Measurements from ENCODE around the gene IFITM5.

Gene IFITM5

GRCh38 chr11:326842-327580 lies 27.7 kb upstream of the IFITM5 start:
- Histone ChIP-seq H3K4me3 (ENCODE audit: insufficient read depth in 1 of 2, low read depth in 1 of 2, low read length in 2 of 2) (peak overlapping the region in 1 of 2 experiments; percentile 24), H3K79me1 (replicated peaks; ENCODE audit: low read length, poor library complexity, severe bottlenecking) (peaks cover 2% of the 10 kb centered on the region), H3K27me3 (ENCODE audit: control insufficient read depth in 1 of 2, insufficient read depth in 1 of 2, low read length in 2 of 2) (no peaks in the 10 kb centered on the region), H2BK5ac (ENCODE audit: low read depth, low read length, poor library complexity, severe bottlenecking) (no peak overlapping the region), H4K8ac (ENCODE audit: low read length) (peak overlapping the region; percentile 14), H2AK5ac (ENCODE audit: low read length, severe bottlenecking) (peak overlapping the region; percentile 92), H4K91ac (ENCODE audit: low read length) (peak overlapping the region; percentile 91), H3K9me3 (ENCODE audit: control insufficient read depth, low read length) (no peaks in the 10 kb centered on the region), H2BK12ac (ENCODE audit: low read length in 2 of 2) (peak overlapping the region; percentile 6 to 95), H3K23ac (ENCODE audit: low read length in 2 of 2) (no peak overlapping the region), H2BK15ac (ENCODE audit: low read depth, poor library complexity, severe bottlenecking) (peak overlapping the region; percentile 15), H2BK120ac (ENCODE audit: low read depth, low read length) (peak overlapping the region; percentile 39), H3K4ac (ENCODE audit: low read depth in 1 of 2, low read length in 2 of 2) (peak overlapping the region; percentile 42 to 49), H3K4me1 (ENCODE audit: control insufficient read depth, insufficient read depth, low read depth, low read length) (peaks cover 25% of the 10 kb centered on the region), H3K14ac (ENCODE audit: low read length in 2 of 2) (peak overlapping the region in 1 of 2 experiments; percentile 51), H3K36me3 (ENCODE audit: control insufficient read depth in 1 of 2, insufficient read depth in 2 of 2, low read depth in 1 of 2, low read length in 2 of 2) (no peaks in the 10 kb centered on the region), H3K27ac (ENCODE audit: low read length, poor library complexity, severe bottlenecking) (peak overlapping the region; percentile 82), H3K18ac (ENCODE audit: low read depth in 1 of 2, low read length in 2 of 2) (peak overlapping the region; percentile 76 to 91), H3K4me2 (ENCODE audit: low read length, poor library complexity, severe bottlenecking) (peak overlapping the region; percentile 0), H3K9ac (ENCODE audit: low read length) (peak overlapping the region; percentile 69), H2AFZ (ENCODE audit: low read depth, low read length) (no peak overlapping the region)
- 70% methylated on average over 18 of the region's 19 CpGs for whole genome bisulfite sequencing
- peak; percentile 51 for DNase-seq

- no peak for DNase-seq
- Histone ChIP-seq H3K79me1 (replicated peaks; ENCODE audit: low read length, poor library complexity, severe bottlenecking) (peaks cover 2% of the 10 kb centered on the region), H3K4ac (ENCODE audit: low read depth in 1 of 2, low read length in 2 of 2) (peak overlapping the region; percentile 42 to 49), H3K27ac (ENCODE audit: low read length, poor library complexity, severe bottlenecking) (peak overlapping the region; percentile 82), H3K23ac (ENCODE audit: low read length in 2 of 2) (peak overlapping the region in 1 of 2 experiments; percentile 64), H3K9me3 (ENCODE audit: control insufficient read depth, low read length) (no peaks in the 10 kb centered on the region), H3K4me2 (ENCODE audit: low read length, poor library complexity, severe bottlenecking) (no peak overlapping the region), H3K9ac (ENCODE audit: low read length) (peak overlapping the region; percentile 69), H3K14ac (ENCODE audit: low read length in 2 of 2) (peak overlapping the region in 1 of 2 experiments; percentile 51), H3K4me1 (ENCODE audit: control insufficient read depth, insufficient read depth, low read depth, low read length) (peaks cover 25% of the 10 kb centered on the region), H2BK120ac (ENCODE audit: low read depth, low read length) (peak overlapping the region; percentile 39), H2AFZ (ENCODE audit: low read depth, low read length) (no peak overlapping the region), H2BK15ac (ENCODE audit: low read depth, poor library complexity, severe bottlenecking) (peak overlapping the region; percentile 15), H4K91ac (ENCODE audit: low read length) (peak overlapping the region; percentile 20), H3K18ac (ENCODE audit: low read depth in 1 of 2, low read length in 2 of 2) (peak overlapping the region; percentile 76 to 81), H2BK12ac (ENCODE audit: low read length in 2 of 2) (peak overlapping the region; percentile 6 to 95), H3K36me3 (ENCODE audit: control insufficient read depth in 1 of 2, insufficient read depth in 2 of 2, low read depth in 1 of 2, low read length in 2 of 2) (no peaks in the 10 kb centered on the region), H3K27me3 (ENCODE audit: control insufficient read depth in 1 of 2, insufficient read depth in 1 of 2, low read length in 2 of 2) (no peaks in the 10 kb centered on the region), H2AK5ac (ENCODE audit: low read length, severe bottlenecking) (peak overlapping the region; percentile 92), H4K8ac (ENCODE audit: low read length) (peak overlapping the region; percentile 14), H3K4me3 (ENCODE audit: insufficient read depth in 1 of 2, low read depth in 1 of 2, low read length in 2 of 2) (no peak overlapping the region), H2BK5ac (ENCODE audit: low read depth, low read length, poor library complexity, severe bottlenecking) (no peak overlapping the region)
- WGBS, result 86% methylated on average over 6 of the region's 6 CpGs
Observed at GRCh38 chr11:326592-326841, 27.2 kb upstream of the IFITM5 start.

- Histone ChIP-seq H3K14ac (ENCODE audit: low read length in 2 of 2) (peak overlapping the region in 1 of 2 experiments; percentile 42), H2BK15ac (ENCODE audit: low read depth, poor library complexity, severe bottlenecking) (peak overlapping the region; percentile 77), H2AK5ac (ENCODE audit: low read length, severe bottlenecking) (peak overlapping the region; percentile 92), H3K79me1 (replicated peaks; ENCODE audit: low read length, poor library complexity, severe bottlenecking) (peaks cover 2% of the 10 kb centered on the region), H3K27me3 (ENCODE audit: control insufficient read depth in 1 of 2, insufficient read depth in 1 of 2, low read length in 2 of 2) (no peaks in the 10 kb centered on the region), H3K36me3 (ENCODE audit: control insufficient read depth in 1 of 2, insufficient read depth in 2 of 2, low read depth in 1 of 2, low read length in 2 of 2) (no peaks in the 10 kb centered on the region), H2BK120ac (ENCODE audit: low read depth, low read length) (peak overlapping the region; percentile 73), H4K91ac (ENCODE audit: low read length) (peak overlapping the region; percentile 48), H3K4me2 (ENCODE audit: low read length, poor library complexity, severe bottlenecking) (no peak overlapping the region), H2AFZ (ENCODE audit: low read depth, low read length) (no peak overlapping the region), H3K4me1 (ENCODE audit: control insufficient read depth, insufficient read depth, low read depth, low read length) (peaks cover 27% of the 10 kb centered on the region), H2BK5ac (ENCODE audit: low read depth, low read length, poor library complexity, severe bottlenecking) (no peak overlapping the region), H3K9ac (ENCODE audit: low read length) (peak overlapping the region; percentile 69), H3K27ac (ENCODE audit: low read length, poor library complexity, severe bottlenecking) (no peak overlapping the region), H3K23ac (ENCODE audit: low read length in 2 of 2) (peak overlapping the region in 1 of 2 experiments; percentile 64), H3K18ac (ENCODE audit: low read depth in 1 of 2, low read length in 2 of 2) (peak overlapping the region; percentile 76 to 81), H3K4ac (ENCODE audit: low read depth in 1 of 2, low read length in 2 of 2) (peak overlapping the region; percentile 42 to 49), H4K8ac (ENCODE audit: low read length) (peak overlapping the region; percentile 14), H3K9me3 (ENCODE audit: control insufficient read depth, low read length) (no peaks in the 10 kb centered on the region), H3K4me3 (ENCODE audit: insufficient read depth in 1 of 2, low read depth in 1 of 2, low read length in 2 of 2) (no peak overlapping the region), H2BK12ac (ENCODE audit: low read length in 2 of 2) (peak overlapping the region; percentile 6 to 95)
- 82% methylated on average over 30 of the region's 30 CpGs for WGBS
- no peak for DNase-seq
Observed at GRCh38 chr11:325796-326591, 26.7 kb upstream of the IFITM5 start.
